Erythroblast (primary cell): ENCODE measurements around the gene PCDHGC3.

Experiments
- GATA1 ChIP-seq: IDR thresholded peaks from 2 replicates; pipeline ENCODE4 v1.6.1; 2011; ENCODE audit warnings: low read depth, mild to moderate bottlenecking, control low read depth, low read length, moderate library complexity
- POLR2A ChIP-seq: IDR thresholded peaks from 2 replicates; pipeline ENCODE4 v1.6.1; 2011; ENCODE audit warnings: mild to moderate bottlenecking, low read length

DNA sequence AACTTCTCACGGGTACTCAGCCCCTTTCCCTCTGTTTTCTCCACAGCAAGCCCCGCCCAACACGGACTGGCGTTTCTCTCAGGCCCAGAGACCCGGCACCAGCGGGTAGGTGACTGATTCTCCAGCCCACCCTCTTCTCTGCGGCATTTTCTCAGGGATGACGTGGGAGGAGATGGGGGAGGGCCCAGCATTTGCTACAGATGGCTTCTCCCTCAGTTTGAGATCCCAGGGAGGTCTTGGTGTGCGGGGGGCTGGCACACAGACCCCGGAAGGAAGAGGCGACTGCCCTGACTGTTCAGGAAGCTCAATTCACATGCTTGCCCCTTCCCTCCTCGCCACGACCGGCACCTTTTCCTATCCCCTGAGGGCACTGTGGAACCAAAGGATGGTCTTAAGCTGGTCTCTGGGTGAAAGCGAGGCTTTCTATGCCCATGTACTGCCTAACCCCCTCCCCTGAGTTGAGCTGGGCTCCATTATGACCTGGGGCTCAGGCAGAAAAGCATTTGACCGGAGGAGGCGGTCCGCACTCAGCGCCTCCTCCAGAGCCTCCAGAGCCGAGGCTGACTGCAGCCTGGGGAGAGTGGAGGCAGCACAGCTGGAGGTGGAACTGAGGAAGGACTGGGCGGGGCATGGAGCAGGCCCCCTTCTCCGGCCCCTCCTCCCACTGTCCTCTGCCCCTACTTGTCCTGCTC, 19.1 kb downstream of the PCDHGC3 start:
- TF ChIP-seq POLR2A (no peak), GATA1 (no peak)
